ENCODE data around the gene PCSK7. TPM values are rescaled to one million over a fixed set of nuclear protein-coding genes. Genes with fewer than 3 reads are reported as not detected.

PCSK7 gene
- total RNA-seq, 1 experiment from 2014 or later: 43.6 TPM

DNA sequence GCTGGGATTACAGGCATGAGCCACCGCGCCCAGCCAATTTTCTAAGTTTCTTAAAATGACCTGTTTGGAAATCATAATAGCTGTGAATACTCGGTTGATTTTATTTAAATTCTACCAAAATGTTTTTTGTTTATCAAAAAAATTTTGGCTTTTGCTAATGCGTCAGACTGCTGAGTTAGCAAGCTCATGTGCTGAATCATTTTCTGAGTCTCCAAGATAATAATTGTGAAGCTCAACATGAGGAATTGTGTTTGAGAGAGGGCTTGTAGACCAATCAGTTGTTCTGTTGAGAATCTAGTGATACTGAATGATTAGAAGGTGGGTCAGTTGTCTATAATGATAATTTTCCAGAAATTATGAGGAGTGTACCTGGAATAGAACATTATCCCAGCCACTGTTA, 16.5 kb upstream of the PCSK7 start:
- H3K79me2 ChIP-seq (ENCODE audit: low read length): no peaks in the 10 kb centered on the region
- no peaks in the 10 kb centered on the region for H3K9me2 ChIP-seq (replicated peaks; ENCODE audit: low read length)
- no peak overlapping the region for H3K9ac ChIP-seq (ENCODE audit: low read length)
- H3K27me3 ChIP-seq (ENCODE audit: low read length): no peaks in the 10 kb centered on the region
- TF ChIP-seq EZH2 (IDR thresholded peaks at IDR 0.05; ENCODE audit: low read length, unreplicated experiment) (no peak), EZH2phosphoT487 (IDR thresholded peaks at IDR 0.05; ENCODE audit: borderline replicate concordance, low read length) (no peak)
- TF ChIP-seq, protein P1, sequence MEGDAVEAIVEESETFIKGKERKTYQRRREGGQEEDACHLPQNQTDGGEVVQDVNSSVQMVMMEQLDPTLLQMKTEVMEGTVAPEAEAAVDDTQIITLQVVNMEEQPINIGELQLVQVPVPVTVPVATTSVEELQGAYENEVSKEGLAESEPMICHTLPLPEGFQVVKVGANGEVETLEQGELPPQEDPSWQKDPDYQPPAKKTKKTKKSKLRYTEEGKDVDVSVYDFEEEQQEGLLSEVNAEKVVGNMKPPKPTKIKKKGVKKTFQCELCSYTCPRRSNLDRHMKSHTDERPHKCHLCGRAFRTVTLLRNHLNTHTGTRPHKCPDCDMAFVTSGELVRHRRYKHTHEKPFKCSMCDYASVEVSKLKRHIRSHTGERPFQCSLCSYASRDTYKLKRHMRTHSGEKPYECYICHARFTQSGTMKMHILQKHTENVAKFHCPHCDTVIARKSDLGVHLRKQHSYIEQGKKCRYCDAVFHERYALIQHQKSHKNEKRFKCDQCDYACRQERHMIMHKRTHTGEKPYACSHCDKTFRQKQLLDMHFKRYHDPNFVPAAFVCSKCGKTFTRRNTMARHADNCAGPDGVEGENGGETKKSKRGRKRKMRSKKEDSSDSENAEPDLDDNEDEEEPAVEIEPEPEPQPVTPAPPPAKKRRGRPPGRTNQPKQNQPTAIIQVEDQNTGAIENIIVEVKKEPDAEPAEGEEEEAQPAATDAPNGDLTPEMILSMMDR (conservative IDR thresholded peaks at IDR 0.05; ENCODE audit: low read depth, low read length): no peak
- ChIA-PET CTCF (no interaction called here), POLR2A (ENCODE audit: unreplicated experiment) (no interaction called here)
- ATAC-seq (no peak), DNase-seq (no peak)
- H4K20me1 ChIP-seq (ENCODE audit: low read length): no peaks in the 10 kb centered on the region
- BruUV-seq (replicated peaks): no TSS peak
- no peak overlapping the region for H2AFZ ChIP-seq (ENCODE audit: low read length)
- intact Hi-C loops (cut with micrococcal nuclease): no loop called here
- no peak overlapping the region for H3K4me2 ChIP-seq (ENCODE audit: low read length)
- peaks cover 19% of the 10 kb centered on the region; the same call in 1 of the 2 replicates for H3K36me3 ChIP-seq (ENCODE audit: low read depth, low read length)
- no peaks in the 10 kb centered on the region for H3K4me1 ChIP-seq (ENCODE audit: insufficient read depth, low read length)
- no peaks in the 10 kb centered on the region for H3K9me3 ChIP-seq (ENCODE audit: low read length)
- no peak overlapping the region for H3K4me3 ChIP-seq (ENCODE audit: low read length)
- no peaks in the 10 kb centered on the region for H3F3A ChIP-seq (ENCODE audit: low read length, unreplicated experiment)
- H3K27ac ChIP-seq (ENCODE audit: low read length): no peak overlapping the region

- TF ChIP-seq EZH2 (IDR thresholded peaks at IDR 0.05; ENCODE audit: low read length, unreplicated experiment) (no peak), EZH2phosphoT487 (IDR thresholded peaks at IDR 0.05; ENCODE audit: borderline replicate concordance, low read length) (no peak)
- TF ChIP-seq, protein P1 (conservative IDR thresholded peaks at IDR 0.05; ENCODE audit: low read depth, low read length): peak; percentile 89
- Histone ChIP-seq H2AFZ (ENCODE audit: low read length) (no peak overlapping the region), H3K9me3 (ENCODE audit: low read length) (no peaks in the 10 kb centered on the region), H3K9ac (ENCODE audit: low read length) (no peak overlapping the region), H3K79me2 (ENCODE audit: low read length) (no peaks in the 10 kb centered on the region; the same call in 1 of the 2 replicates), H3K4me3 (ENCODE audit: low read length) (no peak overlapping the region), H3K27ac (ENCODE audit: low read length) (peak overlapping the region; percentile 47), H3K4me1 (ENCODE audit: insufficient read depth, low read length) (peaks cover 19% of the 10 kb centered on the region), H3K27me3 (ENCODE audit: low read length) (no peaks in the 10 kb centered on the region), H3K9me2 (replicated peaks; ENCODE audit: low read length) (no peaks in the 10 kb centered on the region), H3K36me3 (ENCODE audit: low read depth, low read length) (peaks cover 3% of the 10 kb centered on the region; the same call in 1 of the 2 replicates), H4K20me1 (ENCODE audit: low read length) (no peaks in the 10 kb centered on the region), H3K4me2 (ENCODE audit: low read length) (peak overlapping the region; percentile 17), H3F3A (ENCODE audit: low read length, unreplicated experiment) (peaks cover 4% of the 10 kb centered on the region)
- peak; percentile 99 for ATAC-seq
- ChIA-PET CTCF (no interaction called here), POLR2A (ENCODE audit: unreplicated experiment) (no interaction called here)
- BruUV-seq (replicated peaks): no TSS peak
- peak; percentile 96 for DNase-seq
- intact Hi-C loops (cut with micrococcal nuclease): loop anchor here (1.0 to 10.0 kb wide), 6 partner anchors 21 to 578 kb away; partner anchors contain the start of gene BACE1
These were observed 7.4 kb upstream of the PCSK7 start for GRCh38 chr11:117239295-117239694.

DNA sequence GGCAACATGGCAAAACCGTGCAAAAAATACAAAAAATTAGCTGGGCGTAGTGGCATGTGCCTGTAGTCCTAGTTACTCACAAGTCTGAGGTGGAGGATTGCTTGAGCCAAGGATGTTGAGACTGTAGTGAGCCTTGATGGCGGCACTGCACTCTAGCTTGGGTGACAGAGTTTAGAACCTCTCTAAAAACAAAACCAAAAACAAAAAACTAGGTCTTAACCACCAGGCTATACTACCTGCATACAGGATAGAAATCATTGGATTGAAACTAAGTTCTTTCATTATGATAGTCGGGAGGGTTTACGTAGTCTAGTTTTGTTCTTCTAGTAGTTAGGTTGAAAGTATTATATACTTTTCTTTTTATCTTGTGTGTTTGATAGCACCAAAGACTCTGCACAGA, 6.3 kb upstream of the PCSK7 start:
- peaks cover 5% of the 10 kb centered on the region; the same call in 1 of the 2 replicates for H3K79me2 ChIP-seq (ENCODE audit: low read length)
- no peak overlapping the region for H3K9ac ChIP-seq (ENCODE audit: low read length)
- BruUV-seq (replicated peaks): no TSS peak
- ATAC-seq: no peak
- no peaks in the 10 kb centered on the region for H3K36me3 ChIP-seq (ENCODE audit: low read depth, low read length)
- no peak overlapping the region; the same call in 1 of the 2 replicates for H3K27ac ChIP-seq (ENCODE audit: low read length)
- no peaks in the 10 kb centered on the region for H4K20me1 ChIP-seq (ENCODE audit: low read length)
- intact Hi-C loops (cut with micrococcal nuclease): loop anchor here (5.0 to 10.0 kb wide), 2 partner anchors 383 to 579 kb away; no protein-coding TSS in a partner anchor
- no peaks in the 10 kb centered on the region for H3K9me2 ChIP-seq (replicated peaks; ENCODE audit: low read length)
- TF ChIP-seq EZH2 (IDR thresholded peaks at IDR 0.05; ENCODE audit: low read length, unreplicated experiment): no peak
- TF ChIP-seq EZH2phosphoT487 (IDR thresholded peaks at IDR 0.05; ENCODE audit: borderline replicate concordance, low read length): no peak
- TF ChIP-seq, protein P1 (conservative IDR thresholded peaks at IDR 0.05; ENCODE audit: low read depth, low read length): no peak
- peaks cover 27% of the 10 kb centered on the region for H3K4me1 ChIP-seq (ENCODE audit: insufficient read depth, low read length)
- H3K4me2 ChIP-seq (ENCODE audit: low read length): no peak overlapping the region
- H3K27me3 ChIP-seq (ENCODE audit: low read length): no peaks in the 10 kb centered on the region
- H2AFZ ChIP-seq (ENCODE audit: low read length): no peak overlapping the region
- CTCF ChIA-PET: no interaction called here
- no peak overlapping the region for H3K4me3 ChIP-seq (ENCODE audit: low read length)
- peaks cover 4% of the 10 kb centered on the region for H3F3A ChIP-seq (ENCODE audit: low read length, unreplicated experiment)
- no peak for DNase-seq
- POLR2A ChIA-PET (ENCODE audit: unreplicated experiment): no interaction called here
- no peaks in the 10 kb centered on the region for H3K9me3 ChIP-seq (ENCODE audit: low read length)
